ENCODE measurements around the gene TMEM123. TPM values are rescaled to one million over a fixed set of nuclear protein-coding genes. Genes with fewer than 3 reads are reported as not detected.

The TMEM123 gene
- total and polyA plus RNA-seq, 2 of the 8 experiments (the other 6 are each of a cell fraction or from before 2014, with no cell fraction given), result 75.5 to 80.1 TPM

DNA sequence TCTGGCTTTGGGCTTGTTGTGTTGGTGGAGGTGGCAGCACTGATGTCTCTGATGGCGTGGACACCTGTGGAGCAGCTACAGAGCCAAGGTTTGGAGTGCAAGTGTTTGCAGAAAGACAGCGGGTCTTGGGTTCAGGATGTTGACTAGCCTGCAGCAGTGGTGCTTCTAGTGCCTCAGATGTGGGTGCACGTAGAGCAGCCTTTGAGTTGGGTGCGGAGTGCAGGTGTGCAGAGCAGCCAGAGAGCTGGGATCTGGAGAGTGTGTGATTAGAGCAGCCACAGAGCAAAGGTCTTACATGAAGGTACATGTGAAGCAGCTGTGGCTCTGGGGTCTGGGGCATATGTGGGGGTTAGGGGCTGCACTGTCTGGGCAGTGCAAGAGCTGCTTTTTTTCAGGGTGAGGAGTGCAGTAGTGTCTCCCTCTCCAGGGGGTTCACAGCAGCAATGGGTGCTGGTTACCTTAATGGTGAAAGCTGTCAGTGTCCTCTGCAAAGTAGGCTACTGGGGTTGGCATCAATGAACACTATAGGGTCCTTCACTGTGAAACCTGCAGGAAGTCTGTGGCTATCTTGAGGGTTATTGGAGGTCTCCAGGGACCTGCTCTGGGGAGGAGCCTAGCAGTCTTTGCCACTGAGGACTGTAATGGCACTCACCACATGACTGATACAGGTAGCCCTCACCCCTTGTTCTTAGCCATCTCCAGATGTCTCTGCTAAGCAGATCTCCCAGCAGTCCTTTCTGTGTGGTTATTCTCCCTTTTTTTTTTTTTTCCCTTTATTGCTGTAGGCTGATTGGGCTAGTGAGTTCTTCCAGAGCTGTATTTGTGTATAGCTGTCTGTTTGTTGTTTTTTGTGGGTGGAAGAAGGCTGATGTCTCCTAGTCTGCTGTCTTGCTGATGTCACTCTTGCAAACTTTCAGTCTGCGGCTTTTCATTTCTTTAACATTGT, 91.2 kb downstream of the TMEM123 start:
- no peak overlapping the region for H2BK15ac ChIP-seq (ENCODE audit: low read length)
- no peak overlapping the region for H3K23ac ChIP-seq (ENCODE audit: insufficient read length)
- no peak overlapping the region for H3K18ac ChIP-seq (ENCODE audit: extremely low read depth, low read length)
- no peak overlapping the region for H3K4me2 ChIP-seq (ENCODE audit: insufficient read depth in 1 of 2, low read depth in 2 of 2, low read length in 2 of 2)
- no peak overlapping the region for H2AK5ac ChIP-seq (ENCODE audit: low read depth, low read length)
- H2AFZ ChIP-seq (ENCODE audit: low read length), result no peak overlapping the region
- H3K79me2 ChIP-seq (ENCODE audit: control insufficient read depth in 1 of 2, insufficient read depth in 2 of 2, low read length in 2 of 2), result 0 out of 4 replicates have a peak, but pooled peaks cover 0 to 2% of the 10 kb centered on the region in 2 experiments
- H4K8ac ChIP-seq (ENCODE audit: extremely low read depth, insufficient read depth, low read length), result no peak overlapping the region
- no peak overlapping the region for H2BK120ac ChIP-seq (replicated peaks; ENCODE audit: low read depth, low read length)
- H4K91ac ChIP-seq (replicated peaks; ENCODE audit: insufficient read length, low read length), result no peak overlapping the region
- peaks cover 0 to 2% of the 10 kb centered on the region in 2 experiments for H4K20me1 ChIP-seq (replicated peaks in 1 of 2; ENCODE audit: control insufficient read depth in 1 of 2, insufficient read depth in 2 of 2, low read length in 2 of 2)
- no peak overlapping the region for H3K56ac ChIP-seq (replicated peaks; ENCODE audit: insufficient read length, low read depth, low read length)
- H4K5ac ChIP-seq (ENCODE audit: insufficient read length, low read depth, low read length), result no peak overlapping the region
- H3K79me1 ChIP-seq (ENCODE audit: low read depth, low read length), result 0 out of 2 replicates have a peak, but pooled peaks cover 5% of the 10 kb centered on the region
- CTCF ChIA-PET (ENCODE audit: partially characterized antibody), result interaction anchor here (0.9 to 1.1 kb wide), 2 partner anchors 13 to 19 kb away, joined by 4 to 6 read pairs; no protein-coding TSS in a partner anchor
- POLR2A ChIA-PET (ENCODE audit: partially characterized antibody), result no interaction called here
- no peak overlapping the region for H3K4me3 ChIP-seq (ENCODE audit: extremely low read depth in 1 of 4, insufficient read depth in 2 of 4, low read depth in 3 of 4, low read length in 4 of 4)
- H3K23me2 ChIP-seq (ENCODE audit: low read depth, low read length), result no peaks in the 10 kb centered on the region
- 93% methylated on average over 5 of the region's 5 CpGs; no CpG with 5 or more reads in 1 of the 2 experiments for WGBS, 2 experiments (ENCODE audit: extremely low coverage in 1 of 2, insufficient coverage in 1 of 2, insufficient read length in 1 of 2, insufficient replicate concordance in 2 of 2, low coverage in 1 of 2, low lambda C conversion rate in 2 of 2, missing lambda C conversion rate in 1 of 2)
- no peak overlapping the region for H2BK12ac ChIP-seq (ENCODE audit: low read depth, low read length)
- H3K4me1 ChIP-seq (replicated peaks in 1 of 4; ENCODE audit: control insufficient read depth in 3 of 4, insufficient read depth in 4 of 4, low read length in 3 of 4), result no peaks in the 10 kb centered on the region
- no peak overlapping the region for H3K9ac ChIP-seq (replicated peaks in 1 of 4; ENCODE audit: extremely low read depth in 1 of 4, low read depth in 3 of 4, low read length in 3 of 4)
- H3K27me3 ChIP-seq (replicated peaks in 1 of 4; ENCODE audit: control insufficient read depth in 3 of 4, extremely low read depth in 1 of 4, insufficient read depth in 3 of 4, low read length in 3 of 4), result no peaks in the 10 kb centered on the region
- DNase-seq (ENCODE audit: low read depth in 1 of 2, low spot score in 2 of 2) (no peak), FAIRE-seq (no peak)
- H3K14ac ChIP-seq (ENCODE audit: insufficient read length), result no peak overlapping the region
- H3K4ac ChIP-seq (replicated peaks; ENCODE audit: insufficient read length, low read depth, low read length), result no peak overlapping the region
- H3K36me3 ChIP-seq (ENCODE audit: control insufficient read depth in 2 of 4, insufficient read depth in 4 of 4, low read length in 3 of 4), result peaks cover 0 to 33% (median 3%) of the 10 kb centered on the region in 4 experiments; a peak in 4 of 8 replicates
- no peak overlapping the region for H2BK20ac ChIP-seq (ENCODE audit: low read length)
- H3K9me3 ChIP-seq (ENCODE audit: insufficient read depth in 2 of 2, low read depth in 1 of 2, low read length in 1 of 2), result no peaks in the 10 kb centered on the region
- no peak overlapping the region for H3K27ac ChIP-seq (ENCODE audit: low read depth, low read length)
- H2BK5ac ChIP-seq (ENCODE audit: low read depth, low read length), result no peak overlapping the region
- TF ChIP-seq SIRT6 (IDR thresholded peaks at IDR 0.05; ENCODE audit: low read length) (no peak), POLR2AphosphoS5 (IDR thresholded peaks at IDR 0.05; ENCODE audit: low read depth, low read length) (no peak), TAF1 (IDR thresholded peaks at IDR 0.05; ENCODE audit: low read depth, low read length) (no peak)
